Osteocyte (in vitro differentiated cells): ENCODE measurements around the gene SLC23A2. TPM values are rescaled to one million over a fixed set of nuclear protein-coding genes. Genes with fewer than 3 reads are reported as not detected.

Source experiments
- DNase-seq: peaks from one replicate; pipeline ENCODE4 v3.0.0; 2021; ENCODE audit warnings: mixed read lengths; ENCODE audit not compliant: unreplicated experiment; ENCODE audit errors: extremely low spot score
- H3K27ac Mint-ChIP-seq: one replicate; pipeline ENCODE4 v1.8.0; 2021; ENCODE audit warnings: mild to moderate bottlenecking, mixed read lengths; ENCODE audit not compliant: unreplicated experiment
- H3K27me3 Mint-ChIP-seq: one replicate; pipeline ENCODE4 v1.8.0; 2021; ENCODE audit warnings: mixed read lengths; ENCODE audit not compliant: unreplicated experiment
- H3K36me3 Mint-ChIP-seq: one replicate; pipeline ENCODE4 v1.8.0; 2021; ENCODE audit warnings: mixed read lengths; ENCODE audit not compliant: unreplicated experiment
- H3K4me1 Mint-ChIP-seq: one replicate; pipeline ENCODE4 v1.8.0; 2021; ENCODE audit warnings: mixed read lengths; ENCODE audit not compliant: unreplicated experiment
- H3K4me3 Mint-ChIP-seq: one replicate; pipeline ENCODE4 v1.8.0; 2021; ENCODE audit warnings: mild to moderate bottlenecking, moderate library complexity, mixed read lengths; ENCODE audit not compliant: unreplicated experiment
- H3K9me3 Mint-ChIP-seq: one replicate; pipeline ENCODE4 v1.8.0; 2021; ENCODE audit warnings: mixed read lengths; ENCODE audit not compliant: unreplicated experiment
- CTCF ChIP-seq: fragments of 200-600 bp; sonication (generic); IDR thresholded peaks from 2 replicates; pipeline ENCODE4 v1.5.0; 2021; ENCODE audit warnings: antibody characterized with exemption, mild to moderate bottlenecking, moderate library complexity
- total RNA-seq: library from RNA; stranded (reverse); gene quantifications from 2 replicates; pipeline ENCODE4 v1.2.1, GENCODE V29; 2021

SLC23A2 gene
- total RNA-seq, 1 donor from 2014 or later, result 23.1 TPM

GRCh38 chr20:4891997-4892396 is 109.3 kb downstream of the SLC23A2 start:
- no peaks in the 10 kb centered on the region for H3K9me3 Mint-ChIP-seq
- no peak overlapping the region for H3K27ac Mint-ChIP-seq
- peak; percentile 57 for DNase-seq
- no peak overlapping the region for H3K4me3 Mint-ChIP-seq
- no peaks in the 10 kb centered on the region for H3K27me3 Mint-ChIP-seq
- no peak for TF ChIP-seq CTCF
- H3K4me1 Mint-ChIP-seq, result no peaks in the 10 kb centered on the region
- peaks cover 5% of the 10 kb centered on the region for H3K36me3 Mint-ChIP-seq

GRCh38 chr20:4891190-4891763 is 110.0 kb downstream of the SLC23A2 start:
- Mint-ChIP-seq H3K36me3 (peaks cover 5% of the 10 kb centered on the region), H3K4me1 (no peaks in the 10 kb centered on the region), H3K27me3 (no peaks in the 10 kb centered on the region), H3K27ac (no peak overlapping the region), H3K9me3 (no peaks in the 10 kb centered on the region), H3K4me3 (no peak overlapping the region)
- TF ChIP-seq CTCF, result no peak
- no peak for DNase-seq

- no peak for DNase-seq
- Mint-ChIP-seq H3K27ac (no peak overlapping the region), H3K4me3 (no peak overlapping the region), H3K27me3 (no peaks in the 10 kb centered on the region), H3K36me3 (peaks cover 5% of the 10 kb centered on the region), H3K9me3 (no peaks in the 10 kb centered on the region), H3K4me1 (no peaks in the 10 kb centered on the region)
- no peak for TF ChIP-seq CTCF
These were observed 111.9 kb downstream of the SLC23A2 start for GRCh38 chr20:4889446-4889845.

- Mint-ChIP-seq H3K9me3 (no peaks in the 10 kb centered on the region), H3K4me3 (no peak overlapping the region), H3K27me3 (no peaks in the 10 kb centered on the region), H3K36me3 (peaks cover 21% of the 10 kb centered on the region), H3K27ac (no peak overlapping the region), H3K4me1 (peaks cover 7% of the 10 kb centered on the region)
- no peak for DNase-seq
- TF ChIP-seq CTCF, result no peak
These were observed 113.7 kb downstream of the SLC23A2 start for GRCh38 chr20:4887586-4887985.

- TF ChIP-seq CTCF, result no peak
- no peak for DNase-seq
- Mint-ChIP-seq H3K27me3 (no peaks in the 10 kb centered on the region), H3K36me3 (peaks cover 22% of the 10 kb centered on the region), H3K27ac (no peak overlapping the region), H3K4me3 (no peak overlapping the region), H3K4me1 (peaks cover 7% of the 10 kb centered on the region), H3K9me3 (no peaks in the 10 kb centered on the region)
These were observed 114.4 kb downstream of the SLC23A2 start for GRCh38 chr20:4886771-4887527.
